Pancreas (tissue), 10 donors: ENCODE data around the gene SLC27A4. TPM values are rescaled to one million over a fixed set of nuclear protein-coding genes. Genes with fewer than 3 reads are reported as not detected.

Experiments used
- ATAC-seq, 4 donors: fragments of 200-7000 bp; cut with Tn5 transposase; one replicate each; pipeline versions ENCODE4 v1.8.0 to v1.9.1; 2020; ENCODE audit warnings: mild to moderate bottlenecking in 4 of 4, moderate library complexity in 4 of 4
- DNase-seq, 6 donors: peaks; one replicate each; pipeline ENCODE4 v3.0.0-alpha.2; 2020
- FAIRE-seq: peaks from 2 replicates; lab custom pipeline; 2012; peaks lifted over from hg19 to GRCh38; lab: Jason Lieb, UNC
- H3K27ac ChIP-seq, 4 donors: fragments of 200-600 bp; sonication (generic); 1 replicate in 3 of 4; 2 replicates in 1 of 4; pipeline versions ENCODE4 v1.5.0 to v1.8.0; 2020
- H3K27me3 ChIP-seq, 4 donors: fragments of 200-600 bp; one replicate each; pipeline ENCODE4 v1.8.0; 2021
- H3K36me3 ChIP-seq, 3 donors: fragments of 200-600 bp; sonication (generic) in 1 of 3; one replicate each; pipeline versions ENCODE4 v1.5.0 to v1.8.0; 2020 to 2021
- H3K4me1 ChIP-seq, 3 donors: fragments of 200-600 bp; one replicate each; pipeline ENCODE4 v1.8.0; 2021
- H3K4me3 ChIP-seq, 4 donors: fragments of 200-600 bp; sonication (generic) in 2 of 4; one replicate each; pipeline versions ENCODE4 v1.5.0 to v1.8.0; 2020 to 2021
- H3K9me3 ChIP-seq, 4 donors: fragments of 200-600 bp; one replicate each; pipeline ENCODE4 v1.8.0; 2021
- CTCF ChIP-seq, 4 donors: fragments of 200-600 bp; sonication (generic) in 3 of 4; IDR thresholded peaks; one replicate each; pipeline versions ENCODE4 v1.5.0 to v1.8.0; 2021; ENCODE audit warnings: antibody characterized with exemption in 4 of 4
- WGBS, 2 donors: extraction: QIAGEN DNeasy Blood & Tissue Kit; methylation state at CpG; one replicate each; pipeline ENCODE4 v1.1.7; 2013; 5-methylcytosine and 5-hydroxymethylcytosine counted together
- intact Hi-C, 3 donors: fragments of 100-400 bp; cut with DNase I; formaldehyde crosslinking; loops; one replicate each; pipeline versions ENCODE4 v1.11.1 to v1.14.2; 2022
- polyA plus RNA-seq, 2 donors: library from polyadenylated mRNA; stranded (reverse); fragments of 200-250 nt; gene quantifications; one replicate each; pipeline ENCODE4 v1.2.3, GENCODE V29; 2013
- total RNA-seq, 6 donors: library from RNA; stranded (reverse); fragmentation: NEBNext Ultra II Directional in 4 of 6; extraction: Animal tissue kit (Norgen Biotek cat#: 25700) in 4 of 6; gene quantifications; one replicate each; pipeline versions ENCODE4 v1.2.1 to v1.2.4, GENCODE V29; 2021 to 2023
- donor health status: healthy with polysubstance abuse.
- donor health status: DM: no; HTN: no; CAD: no; lungs with moderate emphysema.
- donor health status: DM: no; HTN: no; CAD: no.
- donor health status: control.
- donor health status: control.
- donor health status: Bipolar disorder and iron deficiency.
- donor health status: DM: yes; HTN: yes; CAD: no.
- donor health status: DM: no; HTN: no; CAD: no.
- donor health status: DM: no; HTN: no; CAD: no.
- donor health status: DM: yes; HTN: yes; CAD: no.

The SLC27A4 gene
- total RNA-seq (10 to 100 TPM in 5 of 6 donors, 1 to 10 TPM in 1; 9.6 to 14.2 (median 12.4) TPM), polyA plus RNA-seq (10 to 100 TPM; 18.6 to 32.9 TPM)

GRCh38 chr9:128339761-128340690 is at the start of gene SLC27A4:
Gene SLC27A4, plus strand, starts transcription at chr9:128340527. Its CDS starts 2,606 bp downstream, at chr9:128343133.
- WGBS, 2 donors: 2 to 5% methylated on average over 32 to 75 of the region's 75 CpGs
- ATAC-seq (peak; percentile 90 to 94 (median 92)), FAIRE-seq (no peak), DNase-seq (peak; percentile 78 to 91 (median 86))
- Histone ChIP-seq H3K4me3 (peak within 1 kb of the TSS; percentile 56 to 89 (median 68)), H3K27me3 (no peaks in the 10 kb centered on the region), H3K9me3 (no peaks in the 10 kb centered on the region), H3K4me1 (peaks cover 0 to 8% (median 0%) of the 10 kb centered on the region in 3 donors), H3K27ac (peak within 1 kb of the TSS; percentile 51 to 78 (median 72)), H3K36me3 (peaks cover 0 to 14% (median 4%) of the 10 kb centered on the region in 3 donors)
- intact Hi-C loops: loop anchor here in 1 of 3 donors (10.0 kb wide), 1 partner anchor 45 kb away; no protein-coding TSS in a partner anchor
- no peak for TF ChIP-seq CTCF (IDR thresholded peaks at IDR 0.05)

- TF ChIP-seq CTCF (IDR thresholded peaks at IDR 0.05): no peak
- Histone ChIP-seq H3K4me3 (no peak overlapping the region), H3K4me1 (peaks cover 0 to 6% (median 6%) of the 10 kb centered on the region in 3 donors), H3K9me3 (no peaks in the 10 kb centered on the region), H3K27me3 (no peaks in the 10 kb centered on the region), H3K36me3 (no peaks in the 10 kb centered on the region), H3K27ac (no peak overlapping the region)
- intact Hi-C loops: loop anchor here in 1 of 3 donors (10.0 kb wide), 1 partner anchor 53 kb away; the partner anchor contains the start of gene SLC27A4
- ATAC-seq (no peak), FAIRE-seq (no peak), DNase-seq (no peak)
- 87 to 95% methylated on average over 3 of the region's 3 CpGs for WGBS, 2 donors
Measured at GRCh38 chr9:128292009-128292408, 48.3 kb upstream of the SLC27A4 start.

- Histone ChIP-seq H3K4me1 (peaks cover 0 to 6% (median 6%) of the 10 kb centered on the region in 3 donors), H3K27me3 (no peaks in the 10 kb centered on the region), H3K9me3 (no peaks in the 10 kb centered on the region), H3K4me3 (no peak overlapping the region), H3K36me3 (no peaks in the 10 kb centered on the region), H3K27ac (no peak overlapping the region)
- 83 to 90% methylated on average over 4 of the region's 4 CpGs for WGBS, 2 donors
- DNase-seq (no peak), ATAC-seq (no peak), FAIRE-seq (no peak)
- intact Hi-C loops: loop anchor here in 1 of 3 donors (10.0 kb wide), 1 partner anchor 52 kb away; the partner anchor contains the start of gene SLC27A4
- no peak for TF ChIP-seq CTCF (IDR thresholded peaks at IDR 0.05)
Measured at GRCh38 chr9:128293091-128293490, 47.2 kb upstream of the SLC27A4 start.

GRCh38 chr9:128294142-128294541 is 46.2 kb upstream of the SLC27A4 start:
- Histone ChIP-seq H3K4me1 (peaks cover 0 to 6% (median 6%) of the 10 kb centered on the region in 3 donors), H3K4me3 (no peak overlapping the region), H3K27ac (no peak overlapping the region), H3K9me3 (no peaks in the 10 kb centered on the region), H3K27me3 (no peaks in the 10 kb centered on the region), H3K36me3 (no peaks in the 10 kb centered on the region)
- no peak for FAIRE-seq
- ATAC-seq: no peak
- no peak for TF ChIP-seq CTCF (IDR thresholded peaks at IDR 0.05)
- WGBS, 2 donors: 80 to 85% methylated on average over 4 of the region's 4 CpGs
- intact Hi-C loops: loop anchor here in 1 of 3 donors (10.0 kb wide), 1 partner anchor 51 kb away; the partner anchor contains the start of gene SLC27A4
- no peak for DNase-seq
